Uterus (tissue), 4 donors: ENCODE results near the gene AOC2. TPM values are rescaled to one million over a fixed set of nuclear protein-coding genes. Genes with fewer than 3 reads are reported as not detected.
"Not testable (repeated sequence)": the region's sequence is repeated elsewhere in the genome, so short reads cannot be mapped to it uniquely, and the experiment has no call there.

Experiments
- DNase-seq, 2 donors: peaks; one replicate each; pipeline ENCODE4 v3.0.0-alpha.2; 2019 to 2020
- H3K27ac ChIP-seq, 2 donors: fragments of 200-600 bp; sonication (generic); 1 replicate in 1 of 2; 2 replicates in 1 of 2; pipeline ENCODE4 v1.5.1; 2016 to 2018
- H3K27me3 ChIP-seq, 2 donors: fragments of 200-600 bp; sonication (generic); one replicate each; pipeline ENCODE4 v1.5.1; 2018 to 2019; ENCODE audit warnings: control low read depth in 1 of 2
- H3K36me3 ChIP-seq, 2 donors: fragments of 200-600 bp; sonication (generic); one replicate each; pipeline ENCODE4 v1.5.1; 2019; ENCODE audit warnings: control low read depth in 1 of 2
- H3K4me1 ChIP-seq, 2 donors: fragments of 200-600 bp; sonication (generic); one replicate each; pipeline ENCODE4 v1.5.1; 2018 to 2019; ENCODE audit warnings: control low read depth in 1 of 2
- H3K4me3 ChIP-seq, 2 donors: fragments of 200-600 bp; sonication (generic); 1 replicate in 1 of 2; 2 replicates in 1 of 2; pipeline ENCODE4 v1.5.1; 2018 to 2019; ENCODE audit warnings: mild to moderate bottlenecking in 1 of 2
- H3K9me3 ChIP-seq, 2 donors: fragments of 200-600 bp; sonication (generic); one replicate each; pipeline ENCODE4 v1.5.1; 2019; ENCODE audit warnings: control low read depth in 1 of 2
- POLR2A ChIP-seq, 2 donors: fragments of 450-650 bp; IDR thresholded peaks; one replicate each; pipeline ENCODE4 v1.6.1; 2016; ENCODE audit warnings: antibody characterized with exemption in 2 of 2, mild to moderate bottlenecking in 1 of 2, moderate library complexity in 1 of 2
- intact Hi-C: fragments of 100-400 bp; cut with DNase I; formaldehyde crosslinking; loops from one replicate; pipeline ENCODE4 v1.15.1; 2023; ENCODE audit warnings: low total_unique reads
- total RNA-seq, 4 donors: library from RNA; depleted of rRNA in 3 of 4; stranded (reverse); fragments of >200 nt in 3 of 4; gene quantifications; one replicate each; pipeline versions ENCODE4 v1.1.0 to v1.2.4, GENCODE V29; 2014 to 2023
- TF ChIP-seq, protein P1 (sequence below), 4 experiments: fragments of 200-600 bp in 2 of 4; fragments of 450-650 bp in 2 of 4; sonication (generic) in 2 of 4; IDR thresholded peaks; one replicate each; pipeline ENCODE4 v1.5.1; 2016 to 2019; ENCODE audit warnings: antibody characterized with exemption in 4 of 4, mild to moderate bottlenecking in 2 of 4, moderate library complexity in 1 of 4
- donor health status: DM: yes; HTN: yes; CAD: no.

Gene AOC2
- total RNA-seq, 4 donors from 2014 or later: 1.3 to 5.3 (median 3.0) TPM; not detected in 1

DNA sequence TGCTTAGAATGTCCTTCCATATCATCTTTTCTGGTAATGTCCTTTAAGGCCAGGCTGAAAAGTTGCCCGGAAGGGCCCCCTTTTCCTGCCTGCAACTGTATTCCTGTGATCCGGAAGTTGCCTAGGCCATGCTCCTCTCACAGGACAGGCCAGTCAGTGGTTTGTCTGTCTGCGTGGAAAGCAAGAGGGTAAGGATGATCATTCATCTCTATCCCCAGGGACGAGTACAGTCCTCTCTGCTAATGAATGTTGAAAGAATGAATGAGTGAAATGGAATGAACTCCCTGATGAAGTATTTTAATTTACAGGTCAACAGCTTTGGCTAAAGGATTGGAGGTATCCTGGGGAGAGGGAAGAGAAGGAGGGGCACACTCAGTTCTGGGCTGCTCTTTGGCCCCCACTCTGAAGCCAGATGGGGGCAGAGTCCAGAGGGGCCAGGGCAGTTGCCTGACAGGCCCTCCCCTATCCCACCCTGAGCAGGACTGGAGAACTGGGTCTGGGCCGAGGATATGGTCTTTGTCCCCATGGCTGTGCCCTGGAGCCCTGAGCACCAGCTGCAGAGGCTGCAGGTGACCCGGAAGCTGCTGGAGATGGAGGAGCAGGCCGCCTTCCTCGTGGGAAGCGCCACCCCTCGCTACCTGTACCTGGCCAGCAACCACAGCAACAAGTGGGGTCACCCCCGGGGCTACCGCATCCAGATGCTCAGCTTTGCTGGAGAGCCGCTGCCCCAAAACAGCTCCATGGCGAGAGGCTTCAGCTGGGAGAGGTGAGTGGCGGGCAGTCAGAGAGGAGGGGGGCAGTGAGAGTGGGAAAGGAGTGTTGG is 9.8 kb downstream of the AOC2 start:
- H3K36me3 ChIP-seq: no peaks in the 10 kb centered on the region
- TF ChIP-seq, protein P1, sequence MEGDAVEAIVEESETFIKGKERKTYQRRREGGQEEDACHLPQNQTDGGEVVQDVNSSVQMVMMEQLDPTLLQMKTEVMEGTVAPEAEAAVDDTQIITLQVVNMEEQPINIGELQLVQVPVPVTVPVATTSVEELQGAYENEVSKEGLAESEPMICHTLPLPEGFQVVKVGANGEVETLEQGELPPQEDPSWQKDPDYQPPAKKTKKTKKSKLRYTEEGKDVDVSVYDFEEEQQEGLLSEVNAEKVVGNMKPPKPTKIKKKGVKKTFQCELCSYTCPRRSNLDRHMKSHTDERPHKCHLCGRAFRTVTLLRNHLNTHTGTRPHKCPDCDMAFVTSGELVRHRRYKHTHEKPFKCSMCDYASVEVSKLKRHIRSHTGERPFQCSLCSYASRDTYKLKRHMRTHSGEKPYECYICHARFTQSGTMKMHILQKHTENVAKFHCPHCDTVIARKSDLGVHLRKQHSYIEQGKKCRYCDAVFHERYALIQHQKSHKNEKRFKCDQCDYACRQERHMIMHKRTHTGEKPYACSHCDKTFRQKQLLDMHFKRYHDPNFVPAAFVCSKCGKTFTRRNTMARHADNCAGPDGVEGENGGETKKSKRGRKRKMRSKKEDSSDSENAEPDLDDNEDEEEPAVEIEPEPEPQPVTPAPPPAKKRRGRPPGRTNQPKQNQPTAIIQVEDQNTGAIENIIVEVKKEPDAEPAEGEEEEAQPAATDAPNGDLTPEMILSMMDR (IDR thresholded peaks at IDR 0.05): no peak
- TF ChIP-seq POLR2A (IDR thresholded peaks at IDR 0.05): no peak
- no peak for DNase-seq
- intact Hi-C loops: no loop called here
- peak overlapping the region; percentile 77 to 79 for H3K27ac ChIP-seq
- H3K9me3 ChIP-seq: no peaks in the 10 kb centered on the region
- no peaks in the 10 kb centered on the region for H3K27me3 ChIP-seq
- H3K4me1 ChIP-seq: no peaks in the 10 kb centered on the region
- peak overlapping the region; percentile 19 to 31 for H3K4me3 ChIP-seq

GRCh38 chr17:42855048-42855596 is 10.7 kb downstream of the AOC2 start:
- H3K36me3 ChIP-seq: no peaks in the 10 kb centered on the region
- intact Hi-C loops: no loop called here
- H3K9me3 ChIP-seq: no peaks in the 10 kb centered on the region
- H3K4me3 ChIP-seq: no peak overlapping the region
- no peaks in the 10 kb centered on the region for H3K4me1 ChIP-seq
- H3K27ac ChIP-seq: peak overlapping the region in 1 of 2 donors; percentile 79
- DNase-seq: no peak
- TF ChIP-seq, protein P1 (IDR thresholded peaks at IDR 0.05): no peak
- no peak for TF ChIP-seq POLR2A (IDR thresholded peaks at IDR 0.05)
- H3K27me3 ChIP-seq: no peaks in the 10 kb centered on the region

GRCh38 chr17:42856093-42856492 is 11.7 kb downstream of the AOC2 start:
- H3K27me3 ChIP-seq, H3K4me3 ChIP-seq, H3K36me3 ChIP-seq, DNase-seq, intact Hi-C loops, H3K9me3 ChIP-seq, H3K4me1 ChIP-seq, H3K27ac ChIP-seq: not testable (repeated sequence)

DNA sequence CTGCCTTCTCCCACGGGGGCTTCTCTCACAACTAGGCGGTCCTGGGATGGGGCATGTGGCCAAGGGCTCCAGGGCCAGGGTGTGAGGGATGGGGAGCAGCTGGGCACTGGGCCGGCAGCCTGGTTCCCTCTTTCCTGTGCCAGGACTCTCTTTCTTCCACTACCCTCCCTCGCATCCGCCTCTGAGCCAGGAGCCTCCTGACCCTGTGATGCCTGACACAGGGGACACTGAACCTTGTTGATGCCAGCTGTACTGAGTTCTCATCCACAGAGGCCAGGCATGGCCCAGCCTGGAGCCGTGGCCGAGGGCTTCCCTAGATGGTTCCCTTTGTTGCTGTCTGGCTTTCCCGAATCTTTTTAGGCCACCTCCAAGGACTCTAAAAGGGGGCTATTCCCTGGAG is 12.1 kb downstream of the AOC2 start:
- H3K27me3 ChIP-seq, H3K4me3 ChIP-seq, intact Hi-C loops, DNase-seq, H3K36me3 ChIP-seq, H3K27ac ChIP-seq, H3K4me1 ChIP-seq, H3K9me3 ChIP-seq: not testable (repeated sequence)

- H3K36me3 ChIP-seq: no peaks in the 10 kb centered on the region
- TF ChIP-seq POLR2A (IDR thresholded peaks at IDR 0.05): no peak
- TF ChIP-seq, protein P1 (IDR thresholded peaks at IDR 0.05): no peak
- H3K27ac ChIP-seq: no peak overlapping the region
- intact Hi-C loops: no loop called here
- no peaks in the 10 kb centered on the region for H3K9me3 ChIP-seq
- H3K4me1 ChIP-seq: no peaks in the 10 kb centered on the region
- no peaks in the 10 kb centered on the region for H3K27me3 ChIP-seq
- H3K4me3 ChIP-seq: no peak overlapping the region
- no peak for DNase-seq
These were observed 13.0 kb downstream of the AOC2 start for GRCh38 chr17:42857389-42857788.

GRCh38 chr17:42865638-42866094 is 21.3 kb downstream of the AOC2 start:
- no peaks in the 10 kb centered on the region for H3K36me3 ChIP-seq
- H3K27me3 ChIP-seq: no peaks in the 10 kb centered on the region
- H3K4me1 ChIP-seq: no peaks in the 10 kb centered on the region
- DNase-seq: no peak
- intact Hi-C loops: no loop called here
- no peak overlapping the region for H3K4me3 ChIP-seq
- H3K27ac ChIP-seq: no peak overlapping the region
- no peak for TF ChIP-seq POLR2A (IDR thresholded peaks at IDR 0.05)
- TF ChIP-seq, protein P1 (IDR thresholded peaks at IDR 0.05): no peak
- H3K9me3 ChIP-seq: peaks cover 0 to 6% of the 10 kb centered on the region in 2 donors
